ENCODE data around the gene VILL.
"Not testable (repeated sequence)": the region's sequence is repeated elsewhere in the genome, so short reads cannot be mapped to it uniquely, and the experiment has no call there.

VILL gene

DNA sequence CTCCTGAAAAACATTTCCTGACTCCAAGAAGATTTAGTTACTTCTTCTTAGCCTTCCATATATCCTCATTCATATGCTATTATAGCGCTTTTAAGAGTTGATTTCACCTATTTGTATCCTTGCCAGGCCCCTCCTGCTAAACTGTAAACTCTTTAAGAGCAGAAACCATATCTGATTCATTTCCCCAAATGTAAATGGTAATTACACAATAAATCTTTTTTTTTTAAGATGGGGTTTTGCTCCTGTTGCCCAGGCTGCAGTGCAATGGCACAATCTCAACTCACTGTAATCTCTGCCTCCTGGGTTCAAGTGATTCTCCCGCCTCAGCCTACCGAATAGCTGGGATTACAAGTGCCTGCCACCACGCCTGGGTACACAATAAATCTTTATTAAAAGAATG, 52.9 kb downstream of the VILL start:
- TF ChIP-seq, protein P1, sequence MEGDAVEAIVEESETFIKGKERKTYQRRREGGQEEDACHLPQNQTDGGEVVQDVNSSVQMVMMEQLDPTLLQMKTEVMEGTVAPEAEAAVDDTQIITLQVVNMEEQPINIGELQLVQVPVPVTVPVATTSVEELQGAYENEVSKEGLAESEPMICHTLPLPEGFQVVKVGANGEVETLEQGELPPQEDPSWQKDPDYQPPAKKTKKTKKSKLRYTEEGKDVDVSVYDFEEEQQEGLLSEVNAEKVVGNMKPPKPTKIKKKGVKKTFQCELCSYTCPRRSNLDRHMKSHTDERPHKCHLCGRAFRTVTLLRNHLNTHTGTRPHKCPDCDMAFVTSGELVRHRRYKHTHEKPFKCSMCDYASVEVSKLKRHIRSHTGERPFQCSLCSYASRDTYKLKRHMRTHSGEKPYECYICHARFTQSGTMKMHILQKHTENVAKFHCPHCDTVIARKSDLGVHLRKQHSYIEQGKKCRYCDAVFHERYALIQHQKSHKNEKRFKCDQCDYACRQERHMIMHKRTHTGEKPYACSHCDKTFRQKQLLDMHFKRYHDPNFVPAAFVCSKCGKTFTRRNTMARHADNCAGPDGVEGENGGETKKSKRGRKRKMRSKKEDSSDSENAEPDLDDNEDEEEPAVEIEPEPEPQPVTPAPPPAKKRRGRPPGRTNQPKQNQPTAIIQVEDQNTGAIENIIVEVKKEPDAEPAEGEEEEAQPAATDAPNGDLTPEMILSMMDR (conservative IDR thresholded peaks at IDR 0.05; ENCODE audit: control insufficient read depth, insufficient read depth, low read depth, low read length), result no peak

DNA sequence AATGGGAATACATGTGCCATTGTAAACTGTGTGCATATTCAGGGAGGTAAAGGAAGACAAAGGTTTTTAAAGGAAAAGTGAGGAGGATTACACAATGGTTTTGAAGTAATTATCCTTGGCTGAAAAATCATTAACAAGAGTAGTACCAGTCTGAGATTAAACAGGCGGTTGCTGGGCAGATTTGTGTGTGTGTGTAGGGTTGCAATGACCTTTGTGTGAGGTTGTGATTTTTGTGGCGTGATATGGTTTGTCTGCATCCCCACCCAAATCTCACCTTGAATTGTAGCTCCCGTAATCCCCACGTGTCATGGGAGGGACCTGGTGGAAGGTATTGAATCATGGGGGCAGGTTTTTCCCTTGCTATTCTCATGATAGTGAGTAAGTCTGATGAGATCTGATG, 55.4 kb downstream of the VILL start:
- no peak overlapping the region for H3K4me3 ChIP-seq (ENCODE audit: control insufficient read depth, low read depth, low read length)
- DNase-seq (ENCODE audit: low read depth), result no peak
- TF ChIP-seq, protein P1 (conservative IDR thresholded peaks at IDR 0.05; ENCODE audit: control insufficient read depth, insufficient read depth, low read depth, low read length), result no peak

More for the DNA sequence above, 52.9 kb downstream of the VILL start:
- no peak overlapping the region for H3K4me3 ChIP-seq (ENCODE audit: control insufficient read depth, low read depth, low read length)
- no peak for DNase-seq (ENCODE audit: low read depth)

DNA sequence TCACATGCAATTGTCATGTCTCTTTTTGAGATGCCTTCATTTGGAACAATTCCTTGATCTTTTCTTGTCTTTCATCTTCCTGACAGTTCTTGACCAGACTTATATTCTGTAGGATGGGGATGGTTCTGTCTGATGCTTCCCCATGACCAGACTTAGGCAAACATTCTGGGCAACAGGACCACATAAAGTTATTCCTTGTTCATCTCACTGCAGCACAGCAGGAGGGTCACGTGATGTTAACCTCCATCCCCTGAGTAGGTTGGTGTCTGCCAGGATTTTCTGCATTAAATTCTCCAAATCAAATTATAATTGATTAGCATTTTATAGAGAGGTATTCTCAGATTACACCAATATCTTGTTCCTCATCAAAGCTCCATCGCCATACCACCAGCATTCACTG, 56.2 kb downstream of the VILL start:
- H3K4me3 ChIP-seq (ENCODE audit: control insufficient read depth, low read depth, low read length), result no peak overlapping the region
- TF ChIP-seq, protein P1 (conservative IDR thresholded peaks at IDR 0.05; ENCODE audit: control insufficient read depth, insufficient read depth, low read depth, low read length), result no peak

DNA sequence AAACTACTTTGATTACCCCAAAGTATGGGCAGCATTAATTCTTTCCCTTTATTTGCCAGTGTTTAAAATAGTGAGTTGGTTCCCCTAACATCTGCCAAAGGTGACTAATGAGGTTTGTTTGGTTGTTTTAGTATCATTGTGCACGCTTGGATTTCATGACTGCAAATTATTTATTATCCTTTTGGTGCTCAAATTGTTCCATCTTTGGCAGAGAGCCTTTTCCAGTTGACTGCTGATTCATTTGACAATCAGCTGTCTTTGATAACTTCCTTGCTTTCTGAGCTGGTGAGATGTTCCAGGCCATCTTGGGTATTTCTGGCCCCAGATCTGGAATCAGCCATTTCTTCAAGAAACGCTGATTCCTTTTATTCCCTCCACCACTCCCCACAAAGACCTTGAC, 57.3 kb downstream of the VILL start:
- peak; percentile 34 for DNase-seq (ENCODE audit: low read depth)
- H3K4me3 ChIP-seq (ENCODE audit: control insufficient read depth, low read depth, low read length), result no peak overlapping the region
- TF ChIP-seq, protein P1 (conservative IDR thresholded peaks at IDR 0.05; ENCODE audit: control insufficient read depth, insufficient read depth, low read depth, low read length), result no peak

More for the DNA sequence above, 56.2 kb downstream of the VILL start:
- no peak for DNase-seq (ENCODE audit: low read depth)

DNA sequence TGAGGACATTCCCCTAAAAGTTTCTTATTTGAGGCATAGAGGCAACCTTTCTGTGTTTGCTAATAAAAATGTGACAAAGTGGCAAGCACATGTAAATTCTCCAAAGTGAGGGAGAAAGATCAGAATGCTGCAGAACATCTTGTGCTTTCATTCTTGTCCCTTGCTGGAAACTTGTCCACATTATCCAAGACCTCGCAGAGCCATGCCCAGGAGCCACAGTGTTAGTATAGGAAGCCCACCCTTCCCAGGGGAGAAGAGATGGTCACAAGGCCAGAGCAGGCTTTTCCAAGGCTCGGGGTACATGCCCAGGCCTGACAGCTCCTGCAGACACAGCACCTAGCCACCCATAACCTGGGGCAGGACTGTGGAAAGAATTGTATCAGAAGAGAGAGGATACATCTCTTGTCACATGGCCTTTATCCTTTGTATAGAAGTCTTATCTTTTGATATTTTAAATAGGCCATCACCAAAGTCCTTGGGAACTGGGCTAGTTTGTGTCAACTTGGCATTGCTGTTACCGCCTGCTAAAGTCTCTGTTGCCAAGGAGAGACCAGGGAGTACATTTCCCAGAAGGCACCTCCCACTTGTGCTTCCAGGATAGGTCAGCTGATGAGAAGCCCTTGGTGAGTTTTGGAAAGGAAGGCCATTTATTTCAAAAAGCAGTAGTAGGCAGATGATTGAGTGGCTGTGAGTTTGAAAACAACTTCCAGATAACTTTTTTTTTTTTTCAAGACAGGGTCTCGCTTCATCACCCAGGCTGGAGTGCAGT, 59.0 kb downstream of the VILL start:
- TF ChIP-seq, protein P1 (conservative IDR thresholded peaks at IDR 0.05; ENCODE audit: control insufficient read depth, insufficient read depth, low read depth, low read length), result no peak
- no peak for DNase-seq (ENCODE audit: low read depth)
- no peak overlapping the region for H3K4me3 ChIP-seq (ENCODE audit: control insufficient read depth, low read depth, low read length)

DNA sequence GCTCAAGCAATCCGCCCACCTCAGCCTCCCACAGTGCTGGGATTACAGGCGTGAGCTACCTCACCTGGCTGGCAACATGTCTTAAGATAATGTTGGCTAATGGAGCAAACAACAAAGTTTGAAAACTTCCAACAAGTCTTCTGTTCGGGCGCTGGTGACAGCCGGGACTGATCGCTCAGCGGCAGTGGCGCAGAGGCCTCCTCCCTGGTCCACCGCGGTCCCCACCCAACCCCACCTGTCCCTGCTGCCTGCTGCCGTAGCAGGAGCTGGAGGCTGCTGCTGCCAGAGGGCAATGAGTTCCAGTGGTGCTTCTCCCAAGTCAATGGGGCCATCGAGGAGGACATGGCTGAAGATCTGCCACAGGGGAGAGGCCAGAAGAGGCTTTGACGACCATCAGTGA, 60.5 kb downstream of the VILL start:
- H3K4me3 ChIP-seq (ENCODE audit: control insufficient read depth, low read depth, low read length), result no peak overlapping the region
- DNase-seq (ENCODE audit: low read depth), result no peak
- TF ChIP-seq, protein P1 (conservative IDR thresholded peaks at IDR 0.05; ENCODE audit: control insufficient read depth, insufficient read depth, low read depth, low read length), result no peak

DNA sequence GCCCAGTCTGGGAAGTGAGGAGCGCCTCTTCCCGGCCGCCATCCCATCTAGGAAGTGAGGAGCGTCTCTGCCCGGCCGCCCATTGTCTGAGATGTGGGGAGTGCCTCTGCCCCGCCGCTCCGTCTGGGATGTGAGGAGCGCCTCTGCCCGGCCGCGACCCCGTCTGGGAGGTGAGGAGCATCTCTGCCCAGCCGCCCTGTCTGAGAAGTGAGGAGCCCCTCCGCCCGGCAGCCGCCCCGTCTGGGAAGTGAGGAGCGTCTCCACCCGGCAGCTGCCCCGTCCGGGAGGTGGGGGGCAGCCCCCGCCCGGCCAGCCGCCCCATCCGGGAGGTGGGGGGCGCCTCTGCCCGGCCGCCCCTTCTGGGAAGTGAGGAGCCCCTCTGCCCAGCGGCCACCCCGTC, 62.7 kb downstream of the VILL start:
- DNase-seq (ENCODE audit: low read depth); H3K4me3 ChIP-seq (ENCODE audit: control insufficient read depth, low read depth, low read length): not testable (repeated sequence)

DNA sequence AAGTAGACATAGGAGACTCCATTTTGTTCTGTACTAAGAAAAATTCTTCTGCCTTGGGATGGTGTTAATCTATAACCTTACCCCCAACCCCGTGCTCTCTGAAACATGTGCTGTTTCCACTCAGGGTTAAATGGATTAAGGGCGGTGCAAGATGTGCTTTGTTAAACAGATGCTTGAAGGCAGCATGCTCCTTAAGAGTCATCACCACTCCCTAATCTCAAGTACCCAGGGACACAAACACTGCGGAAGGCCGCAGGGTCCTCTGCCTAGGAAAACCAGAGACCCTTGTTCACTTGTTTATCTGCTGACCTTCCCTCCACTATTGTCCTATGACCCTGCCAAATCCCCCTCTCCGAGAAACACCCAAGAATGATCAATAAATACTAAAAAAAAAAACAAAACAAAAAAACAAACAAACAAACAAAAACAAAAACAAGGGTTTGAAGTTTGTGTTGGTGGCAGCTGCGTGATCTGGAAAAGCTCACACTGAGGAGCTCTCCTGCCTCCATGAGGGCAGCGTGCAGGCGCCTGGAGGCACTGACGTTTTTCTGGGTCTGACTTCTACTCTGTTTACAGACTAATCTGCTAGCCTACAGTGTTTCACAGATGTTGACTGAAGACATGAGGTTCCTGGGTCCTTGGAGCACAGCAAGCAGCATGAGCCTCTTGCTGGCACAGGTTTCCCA, 63.4 kb downstream of the VILL start:
- H3K4me3 ChIP-seq (ENCODE audit: control insufficient read depth, low read depth, low read length); DNase-seq (ENCODE audit: low read depth): not testable (repeated sequence)
